ENCODE measurements around the gene NTSR1.

DNA sequence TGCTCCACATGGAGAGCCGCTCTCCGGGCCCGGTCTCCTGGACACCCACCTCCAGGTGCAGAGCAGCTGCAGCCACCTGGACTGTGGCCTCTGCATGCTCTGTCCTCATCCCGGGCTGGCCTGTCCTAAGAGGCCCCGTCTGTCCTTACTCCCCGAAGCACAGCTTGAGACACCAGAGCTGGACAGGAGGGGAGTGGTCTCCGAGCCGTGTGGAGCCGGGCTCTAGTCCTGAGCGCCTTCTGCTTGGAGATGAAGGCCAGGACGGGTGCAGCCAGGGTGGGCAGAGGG, 6.7 kb upstream of the NTSR1 start:
- TF ChIP-seq POLR2A (IDR thresholded peaks at IDR 0.05), result no peak
- TF ChIP-seq, protein P1, sequence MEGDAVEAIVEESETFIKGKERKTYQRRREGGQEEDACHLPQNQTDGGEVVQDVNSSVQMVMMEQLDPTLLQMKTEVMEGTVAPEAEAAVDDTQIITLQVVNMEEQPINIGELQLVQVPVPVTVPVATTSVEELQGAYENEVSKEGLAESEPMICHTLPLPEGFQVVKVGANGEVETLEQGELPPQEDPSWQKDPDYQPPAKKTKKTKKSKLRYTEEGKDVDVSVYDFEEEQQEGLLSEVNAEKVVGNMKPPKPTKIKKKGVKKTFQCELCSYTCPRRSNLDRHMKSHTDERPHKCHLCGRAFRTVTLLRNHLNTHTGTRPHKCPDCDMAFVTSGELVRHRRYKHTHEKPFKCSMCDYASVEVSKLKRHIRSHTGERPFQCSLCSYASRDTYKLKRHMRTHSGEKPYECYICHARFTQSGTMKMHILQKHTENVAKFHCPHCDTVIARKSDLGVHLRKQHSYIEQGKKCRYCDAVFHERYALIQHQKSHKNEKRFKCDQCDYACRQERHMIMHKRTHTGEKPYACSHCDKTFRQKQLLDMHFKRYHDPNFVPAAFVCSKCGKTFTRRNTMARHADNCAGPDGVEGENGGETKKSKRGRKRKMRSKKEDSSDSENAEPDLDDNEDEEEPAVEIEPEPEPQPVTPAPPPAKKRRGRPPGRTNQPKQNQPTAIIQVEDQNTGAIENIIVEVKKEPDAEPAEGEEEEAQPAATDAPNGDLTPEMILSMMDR (IDR thresholded peaks at IDR 0.05), result no peak

Measured in testis (tissue), 2 donors.